H9 (cell line): Measurements from ENCODE around the gene CTIF. TPM values are rescaled to one million over a fixed set of nuclear protein-coding genes. Genes with fewer than 3 reads are reported as not detected.

Experiments
- DNase-seq: peaks from one replicate; pipeline ENCODE4 v3.0.0-alpha.2; 2017
- H2AFZ ChIP-seq: one replicate; pipeline ENCODE4 v1.6.1; 2013; ENCODE audit warnings: mild to moderate bottlenecking, low read length, control low read depth, moderate library complexity
- H2AK5ac ChIP-seq: 2 replicates; pipeline ENCODE4 v1.6.1; 2013; ENCODE audit warnings: low read length, control low read depth, mixed read lengths; ENCODE audit not compliant: insufficient read length
- H2BK120ac ChIP-seq: one replicate; pipeline ENCODE4 v1.6.1; 2013; ENCODE audit warnings: low read depth, mild to moderate bottlenecking, low read length, control low read depth, inconsistent platforms; ENCODE audit not compliant: poor library complexity, severe bottlenecking
- H2BK12ac ChIP-seq: 2 replicates; pipeline ENCODE4 v1.6.1; 2013; ENCODE audit warnings: low read length, control low read depth, mixed read lengths, low read depth; ENCODE audit not compliant: insufficient read length
- H2BK15ac ChIP-seq: 2 replicates; pipeline ENCODE4 v1.6.1; 2013; ENCODE audit warnings: low read depth, low read length, control low read depth
- H2BK20ac ChIP-seq: one replicate; pipeline ENCODE4 v1.6.1; 2013; ENCODE audit warnings: low read depth, mild to moderate bottlenecking, low read length, control low read depth, inconsistent platforms; ENCODE audit not compliant: poor library complexity, severe bottlenecking
- H2BK5ac ChIP-seq: 2 replicates; pipeline ENCODE4 v1.6.1; 2013; ENCODE audit warnings: low read length, control low read depth, mixed read lengths; ENCODE audit not compliant: insufficient read length
- H3K14ac ChIP-seq: 2 replicates; pipeline ENCODE4 v1.6.1; 2013; ENCODE audit warnings: low read length, control low read depth; ENCODE audit not compliant: insufficient read depth
- H3K18ac ChIP-seq: 2 replicates; pipeline ENCODE4 v1.6.1; 2013; ENCODE audit warnings: low read depth, mild to moderate bottlenecking, mixed read lengths, low read length, control low read depth; ENCODE audit not compliant: insufficient read length
- H3K23ac ChIP-seq: 2 replicates; pipeline ENCODE4 v1.6.1; 2013; ENCODE audit warnings: low read length, control low read depth, mixed read lengths, low read depth; ENCODE audit not compliant: insufficient read length
- H3K23me2 ChIP-seq: 2 replicates; pipeline ENCODE4 v1.6.1; 2013; ENCODE audit warnings: low read depth, mild to moderate bottlenecking, mixed read lengths, low read length, control low read depth; ENCODE audit not compliant: insufficient read length, poor library complexity, severe bottlenecking
- H3K27ac ChIP-seq: 2 replicates; pipeline ENCODE4 v1.5.1; 2013; ENCODE audit warnings: low read length, control low read depth, mixed read lengths, low read depth; ENCODE audit not compliant: insufficient read length
- H3K27me3 ChIP-seq: 2 replicates; pipeline ENCODE4 v1.6.1; 2013; ENCODE audit warnings: low read length, control low read depth, inconsistent platforms; ENCODE audit not compliant: insufficient read depth
- H3K4ac ChIP-seq: 2 replicates; pipeline ENCODE4 v1.6.1; 2013; ENCODE audit warnings: low read depth, mild to moderate bottlenecking, control low read depth, inconsistent platforms, low read length, moderate library complexity
- H3K4me1 ChIP-seq: 2 replicates; pipeline ENCODE4 v1.6.1; 2013; ENCODE audit warnings: low read length, control low read depth, inconsistent platforms; ENCODE audit not compliant: insufficient read depth
- H3K4me2 ChIP-seq: 2 replicates; pipeline ENCODE4 v1.6.1; 2013; ENCODE audit warnings: low read length, control low read depth, mixed read lengths; ENCODE audit not compliant: insufficient read length, insufficient read depth
- H3K56ac ChIP-seq: 2 replicates; pipeline ENCODE4 v1.6.1; 2013; ENCODE audit warnings: low read depth, mild to moderate bottlenecking, mixed read lengths, low read length, control low read depth; ENCODE audit not compliant: insufficient read length
- H3K79me1 ChIP-seq: 2 replicates; pipeline ENCODE4 v1.6.1; 2013; ENCODE audit warnings: low read depth, mild to moderate bottlenecking, moderate library complexity, low read length, control low read depth, inconsistent platforms; ENCODE audit not compliant: insufficient read depth, poor library complexity, severe bottlenecking
- H3K79me2 ChIP-seq: 2 replicates; pipeline ENCODE4 v1.6.1; 2013; ENCODE audit warnings: low read length, control low read depth, inconsistent platforms; ENCODE audit not compliant: insufficient read depth
- H3K9ac ChIP-seq: 2 replicates; pipeline ENCODE4 v1.6.1; 2013; ENCODE audit warnings: low read length, control low read depth, mixed read lengths; ENCODE audit not compliant: insufficient read length; ENCODE audit errors: extremely low read depth
- H3K9me3 ChIP-seq: one replicate; pipeline ENCODE4 v1.6.1; 2013; ENCODE audit warnings: low read depth, low read length, inconsistent platforms; ENCODE audit not compliant: control insufficient read depth
- H3T11ph ChIP-seq: one replicate; pipeline ENCODE4 v1.6.1; 2013; ENCODE audit warnings: mild to moderate bottlenecking, low read length, control low read depth, inconsistent platforms
- H4K20me1 ChIP-seq: one replicate; pipeline ENCODE4 v1.6.1; 2013; ENCODE audit not compliant: control insufficient read depth, insufficient read length, insufficient read depth
- H4K5ac ChIP-seq: 2 replicates; pipeline ENCODE4 v1.6.1; 2013; ENCODE audit warnings: low read depth, mild to moderate bottlenecking, mixed read lengths, low read length, control low read depth; ENCODE audit not compliant: insufficient read length
- H4K8ac ChIP-seq: replicated peaks from 2 replicates; pipeline ENCODE4 v1.6.1; 2013; ENCODE audit warnings: low read length, control low read depth, mixed read lengths, low read depth; ENCODE audit not compliant: insufficient read length
- H4K91ac ChIP-seq: 2 replicates; pipeline ENCODE4 v1.6.1; 2013; ENCODE audit warnings: low read depth, mild to moderate bottlenecking, moderate library complexity, mixed read lengths, low read length, control low read depth; ENCODE audit not compliant: insufficient read length
- H3K27ac Mint-ChIP-seq, 3 experiments: 2 replicates in 2 of 3; 3 replicates in 1 of 3; pipeline ENCODE4 v1.8.0; 2020 to 2021; ENCODE audit warnings: mixed read lengths in 3 of 3, mild to moderate bottlenecking in 1 of 3, moderate library complexity in 1 of 3
- H3K27me3 Mint-ChIP-seq: 2 replicates; pipeline ENCODE4 v1.8.0; 2021; ENCODE audit warnings: low read depth, mild to moderate bottlenecking, moderate library complexity, mixed read lengths
- H3K36me3 Mint-ChIP-seq, 3 experiments: 2 replicates in 2 of 3; 3 replicates in 1 of 3; pipeline ENCODE4 v1.8.0; 2020 to 2021; ENCODE audit warnings: low read depth in 3 of 3, mixed read lengths in 3 of 3; ENCODE audit not compliant: insufficient read depth in 1 of 3
- H3K4me1 Mint-ChIP-seq, 2 experiments: 2 replicates each; pipeline ENCODE4 v1.8.0; 2020; ENCODE audit warnings: mixed read lengths in 2 of 2
- H3K4me3 Mint-ChIP-seq, 2 experiments: 2 replicates in 1 of 2; 3 replicates in 1 of 2; pipeline ENCODE4 v1.8.0; 2020 to 2021; ENCODE audit warnings: mild to moderate bottlenecking in 2 of 2, mixed read lengths in 2 of 2, moderate library complexity in 1 of 2
- H3K9me3 Mint-ChIP-seq, 2 experiments: 2 replicates in 1 of 2; 3 replicates in 1 of 2; pipeline ENCODE4 v1.8.0; 2020; ENCODE audit warnings: mild to moderate bottlenecking in 2 of 2, mixed read lengths in 2 of 2, moderate library complexity in 1 of 2
- WGBS: extraction: QIAGEN DNeasy Blood & Tissue Kit; methylation state at CpG from one replicate; pipeline ENCODE4 v1.1.7; 2013; ENCODE audit warnings: missing lambda C conversion rate, low lambda C conversion rate, mixed read lengths; ENCODE audit not compliant: insufficient read length; ENCODE audit errors: extremely low coverage; 5-methylcytosine and 5-hydroxymethylcytosine counted together
- total RNA-seq: library from RNA; stranded (reverse); gene quantifications from 2 replicates; pipeline ENCODE4 v1.2.1, GENCODE V29; 2021
- TF ChIP-seq, protein P1 (sequence below): fragments of 200-600 bp; sonication (generic); conservative IDR thresholded peaks from 3 replicates; pipeline ENCODE4 v1.8.0; 2021; ENCODE audit warnings: antibody characterized with exemption, mild to moderate bottlenecking

Gene CTIF
- total RNA-seq, 1 experiment from 2014 or later, result 15.8 TPM

DNA sequence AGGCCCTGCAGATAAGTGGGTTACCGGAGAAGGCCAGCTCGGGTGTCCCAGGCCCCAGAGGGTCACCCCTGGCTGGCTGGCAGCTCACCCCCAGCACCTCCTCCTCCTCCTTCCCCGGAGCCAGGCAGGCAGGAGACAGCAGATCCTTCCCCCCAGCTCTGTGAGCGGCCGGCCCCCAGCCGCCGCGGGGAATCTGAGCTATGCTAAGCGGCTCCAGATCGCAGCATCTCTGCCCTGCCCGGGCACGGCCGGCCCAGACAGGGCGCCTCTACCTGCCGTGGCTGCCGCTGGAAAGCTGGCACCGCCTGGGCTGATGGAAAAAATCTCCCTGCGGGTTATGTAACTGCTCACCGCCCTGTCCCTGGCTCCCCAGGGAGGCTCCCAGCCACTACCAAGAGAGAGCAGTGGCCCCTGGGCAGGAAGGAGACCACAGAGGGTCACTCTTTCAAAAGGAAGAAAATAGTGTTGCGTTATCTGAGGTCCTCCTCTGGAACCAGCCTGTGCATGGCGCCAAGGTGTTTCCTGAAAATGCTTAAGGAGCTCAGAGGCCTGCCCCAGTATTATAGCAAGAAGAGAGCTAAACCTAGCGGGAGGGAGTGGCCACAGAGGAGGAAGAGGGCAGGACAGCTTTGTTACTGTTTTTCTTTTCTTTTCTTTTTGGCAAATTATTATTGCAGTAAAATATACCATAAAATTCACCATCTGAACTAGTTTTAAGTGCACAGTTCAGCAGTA lies 233.0 kb downstream of the CTIF start:
- Histone ChIP-seq H3K4me2 (no peak overlapping the region), H3K56ac (no peak overlapping the region), H3K4me1 (peaks cover under 1% of the 10 kb centered on the region; the same call in 1 of the 2 replicates), H2BK20ac (no peak overlapping the region), H3K14ac (no peak overlapping the region), H4K8ac (no peak overlapping the region), H4K5ac (no peak overlapping the region), H3K18ac (no peak overlapping the region), H3K27me3 (no peaks in the 10 kb centered on the region), H3K23me2 (no peaks in the 10 kb centered on the region), H2BK12ac (no peak overlapping the region), H3K27ac (no peak overlapping the region), H2AFZ (no peak overlapping the region), H2BK120ac (no peak overlapping the region), H3K4ac (no peak overlapping the region), H3K9me3 (no peaks in the 10 kb centered on the region), H3K79me1 (no peaks in the 10 kb centered on the region), H4K20me1 (no peaks in the 10 kb centered on the region), H2AK5ac (no peak overlapping the region), H4K91ac (no peak overlapping the region), H2BK15ac (no peak overlapping the region), H3K9ac (no peak overlapping the region), H3K23ac (no peak overlapping the region), H3T11ph (no peak overlapping the region), H2BK5ac (no peak overlapping the region), H3K79me2 (no peaks in the 10 kb centered on the region)
- peaks cover under 1 to 14% of the 10 kb centered on the region in 2 experiments; a peak in 3 of 4 replicates for H3K4me1 Mint-ChIP-seq
- H3K27ac Mint-ChIP-seq, result no peak overlapping the region
- no peak for DNase-seq
- H3K27me3 Mint-ChIP-seq, result no peaks in the 10 kb centered on the region; the same call in 1 of the 2 replicates
- H3K4me3 Mint-ChIP-seq, result no peak overlapping the region
- TF ChIP-seq, protein P1, sequence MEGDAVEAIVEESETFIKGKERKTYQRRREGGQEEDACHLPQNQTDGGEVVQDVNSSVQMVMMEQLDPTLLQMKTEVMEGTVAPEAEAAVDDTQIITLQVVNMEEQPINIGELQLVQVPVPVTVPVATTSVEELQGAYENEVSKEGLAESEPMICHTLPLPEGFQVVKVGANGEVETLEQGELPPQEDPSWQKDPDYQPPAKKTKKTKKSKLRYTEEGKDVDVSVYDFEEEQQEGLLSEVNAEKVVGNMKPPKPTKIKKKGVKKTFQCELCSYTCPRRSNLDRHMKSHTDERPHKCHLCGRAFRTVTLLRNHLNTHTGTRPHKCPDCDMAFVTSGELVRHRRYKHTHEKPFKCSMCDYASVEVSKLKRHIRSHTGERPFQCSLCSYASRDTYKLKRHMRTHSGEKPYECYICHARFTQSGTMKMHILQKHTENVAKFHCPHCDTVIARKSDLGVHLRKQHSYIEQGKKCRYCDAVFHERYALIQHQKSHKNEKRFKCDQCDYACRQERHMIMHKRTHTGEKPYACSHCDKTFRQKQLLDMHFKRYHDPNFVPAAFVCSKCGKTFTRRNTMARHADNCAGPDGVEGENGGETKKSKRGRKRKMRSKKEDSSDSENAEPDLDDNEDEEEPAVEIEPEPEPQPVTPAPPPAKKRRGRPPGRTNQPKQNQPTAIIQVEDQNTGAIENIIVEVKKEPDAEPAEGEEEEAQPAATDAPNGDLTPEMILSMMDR, result no peak
- peaks cover 0 to 2% (median 0%) of the 10 kb centered on the region in 3 experiments; a peak in 2 of 7 replicates for H3K36me3 Mint-ChIP-seq
- WGBS, result no CpG with 5 or more reads among the region's 22 CpGs
- no peaks in the 10 kb centered on the region for H3K9me3 Mint-ChIP-seq
